DMS153 treated with DMSO at 0.1 percent for 48 hours (cell line): Measurements from ENCODE around the gene PPP1R3E.
"Not testable (repeated sequence)": the region's sequence is repeated elsewhere in the genome, so short reads cannot be mapped to it uniquely, and the experiment has no call there.

Source experiments
- DNase-seq: peaks from one replicate; lab custom pipeline; 2025; ENCODE audit not compliant: unreplicated experiment; lab: John Stamatoyannopoulos, UW

PPP1R3E gene, protein sequence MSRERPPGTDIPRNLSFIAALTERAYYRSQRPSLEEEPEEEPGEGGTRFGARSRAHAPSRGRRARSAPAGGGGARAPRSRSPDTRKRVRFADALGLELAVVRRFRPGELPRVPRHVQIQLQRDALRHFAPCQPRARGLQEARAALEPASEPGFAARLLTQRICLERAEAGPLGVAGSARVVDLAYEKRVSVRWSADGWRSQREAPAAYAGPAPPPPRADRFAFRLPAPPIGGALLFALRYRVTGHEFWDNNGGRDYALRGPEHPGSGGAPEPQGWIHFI

DNA sequence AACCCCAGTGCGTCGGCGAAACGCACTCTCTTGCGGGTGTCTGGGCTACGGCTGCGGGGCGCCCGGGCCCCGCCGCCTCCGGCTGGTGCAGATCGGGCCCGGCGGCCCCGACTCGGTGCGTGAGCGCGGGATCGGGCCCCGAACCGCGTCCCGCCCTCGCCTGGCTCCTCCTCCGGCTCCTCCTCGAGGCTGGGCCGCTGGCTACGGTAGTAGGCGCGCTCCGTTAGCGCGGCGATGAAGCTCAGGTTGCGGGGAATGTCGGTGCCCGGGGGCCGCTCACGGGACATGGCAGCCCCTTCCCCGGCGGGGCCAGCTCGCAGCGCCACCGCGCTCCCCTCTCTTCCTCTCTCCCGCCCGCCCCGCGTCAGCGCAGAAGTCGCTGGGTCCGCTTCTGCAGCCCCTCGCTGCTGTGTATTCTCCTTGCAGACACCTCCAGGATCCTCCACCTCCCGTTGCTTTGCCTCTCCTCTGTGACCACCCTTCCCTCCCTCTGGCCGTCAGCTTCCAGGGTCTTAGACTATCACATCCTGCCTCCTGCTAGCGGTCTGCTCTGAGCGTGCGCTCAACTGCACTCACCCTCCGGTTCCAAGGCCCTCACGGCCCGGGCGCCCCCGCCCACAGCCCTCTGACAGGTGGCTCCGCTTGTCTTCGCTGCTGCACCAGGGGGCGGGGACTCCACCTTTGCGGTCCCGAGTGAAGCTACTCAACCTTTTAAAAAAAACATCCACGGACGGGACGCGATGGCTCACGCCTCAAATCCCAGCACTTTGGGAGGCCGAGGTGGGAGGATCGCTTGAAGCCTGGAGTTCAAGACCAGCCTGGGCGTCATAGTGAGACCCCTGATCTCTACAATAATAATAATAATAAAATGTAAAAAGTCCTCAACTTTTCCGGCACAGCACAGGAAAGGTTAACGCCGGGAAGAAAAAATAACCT lies at the start of gene PPP1R3E:
Gene PPP1R3E, minus strand, starts transcription at position 570 of the 936 bp plus-strand sequence. Its CDS starts 283 bp downstream, at position 287.
- DNase-seq, result peak; percentile 54

DNA sequence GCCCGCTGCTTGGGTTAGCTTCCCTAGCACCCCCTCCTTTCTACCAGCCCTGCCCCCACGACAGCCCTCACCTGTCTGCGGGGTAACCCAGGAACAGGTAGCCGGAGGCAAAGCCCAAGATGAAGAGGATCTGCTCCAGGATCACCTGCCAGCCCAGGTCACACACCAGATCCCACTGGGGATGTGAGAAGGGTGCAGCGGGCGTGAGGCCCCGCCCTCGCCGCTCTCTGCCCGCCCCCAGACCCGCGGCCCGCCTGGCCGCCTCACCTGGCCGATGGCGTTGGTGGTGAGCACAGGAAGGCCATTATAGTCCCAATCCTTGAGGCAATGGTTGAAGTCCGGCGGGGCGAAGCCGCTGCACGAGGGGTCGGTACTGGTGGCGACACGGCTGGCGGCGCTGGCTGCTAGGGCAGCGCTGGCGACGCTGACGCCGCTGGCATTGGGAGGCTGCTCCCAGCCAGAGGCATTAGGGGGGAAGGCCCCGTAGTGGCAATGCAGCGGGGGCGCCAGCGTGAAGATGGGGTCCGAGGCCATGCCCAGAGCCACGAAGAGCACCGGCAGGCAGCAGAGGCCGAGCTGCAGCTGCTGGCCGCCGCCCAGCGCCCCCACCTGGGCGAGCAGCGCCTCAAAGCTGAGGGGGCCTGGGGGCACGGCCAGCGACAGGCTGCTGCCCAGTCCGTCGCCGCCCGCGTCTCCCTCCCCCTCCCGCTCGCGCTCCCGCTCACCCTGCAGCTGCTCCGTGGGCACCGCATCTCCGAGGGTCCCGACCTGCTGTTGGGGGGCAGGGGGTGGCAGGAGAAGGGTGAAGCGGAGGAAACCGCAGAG lies 49.2 kb upstream of the PPP1R3E start:
- no peak for DNase-seq

DNA sequence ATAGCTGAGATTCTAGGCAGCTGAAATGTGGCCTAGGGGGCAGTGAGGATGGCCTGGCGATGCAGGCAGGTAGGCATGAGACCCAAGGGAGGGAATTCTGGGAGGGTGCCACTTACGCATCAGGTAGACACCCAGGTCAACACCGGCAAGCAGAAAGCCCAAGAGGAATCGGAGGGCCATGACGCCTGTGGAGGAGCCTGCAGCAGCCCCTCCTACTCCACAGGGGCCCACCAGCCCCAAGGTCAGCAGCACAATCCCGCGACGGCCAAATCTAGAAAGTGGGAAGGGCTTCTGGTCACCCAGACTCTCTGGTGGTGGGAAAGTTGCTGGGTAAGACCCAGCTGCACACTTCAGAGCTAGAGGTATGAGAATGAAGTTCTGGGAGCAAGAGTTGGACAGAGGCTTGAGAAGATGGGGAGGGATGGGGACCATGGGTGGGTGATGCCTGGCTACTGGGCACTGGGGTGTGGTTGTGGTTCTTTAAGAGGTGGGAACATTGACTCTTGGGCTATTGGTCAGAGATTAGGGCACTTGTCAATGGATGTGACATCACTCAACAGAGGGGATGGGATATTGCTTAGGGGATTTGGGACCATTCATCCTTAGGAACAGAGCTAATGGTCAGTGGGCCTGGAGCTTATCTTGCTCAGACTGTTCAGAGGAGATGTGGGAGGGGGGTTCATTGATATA lies 46.6 kb upstream of the PPP1R3E start:
- no peak for DNase-seq

DNA sequence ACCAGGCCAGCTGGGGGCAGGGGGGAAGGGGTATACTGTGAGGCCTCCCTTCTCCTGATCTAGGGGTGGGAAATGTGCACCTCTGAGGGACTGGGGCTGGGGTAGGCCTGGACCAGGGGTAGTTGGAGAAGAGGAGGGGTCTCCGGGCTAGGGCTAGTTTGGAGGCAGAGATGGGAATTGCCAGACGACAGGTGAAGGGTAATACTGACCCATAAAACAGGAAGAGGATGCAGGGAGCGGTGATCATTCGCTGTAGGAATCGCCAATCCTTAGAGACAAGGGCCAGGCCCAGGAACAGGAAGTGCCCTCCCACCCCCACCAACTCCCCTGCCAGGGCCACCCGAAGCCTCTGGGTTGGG lies 45.6 kb upstream of the PPP1R3E start:
- DNase-seq, result no peak

DNA sequence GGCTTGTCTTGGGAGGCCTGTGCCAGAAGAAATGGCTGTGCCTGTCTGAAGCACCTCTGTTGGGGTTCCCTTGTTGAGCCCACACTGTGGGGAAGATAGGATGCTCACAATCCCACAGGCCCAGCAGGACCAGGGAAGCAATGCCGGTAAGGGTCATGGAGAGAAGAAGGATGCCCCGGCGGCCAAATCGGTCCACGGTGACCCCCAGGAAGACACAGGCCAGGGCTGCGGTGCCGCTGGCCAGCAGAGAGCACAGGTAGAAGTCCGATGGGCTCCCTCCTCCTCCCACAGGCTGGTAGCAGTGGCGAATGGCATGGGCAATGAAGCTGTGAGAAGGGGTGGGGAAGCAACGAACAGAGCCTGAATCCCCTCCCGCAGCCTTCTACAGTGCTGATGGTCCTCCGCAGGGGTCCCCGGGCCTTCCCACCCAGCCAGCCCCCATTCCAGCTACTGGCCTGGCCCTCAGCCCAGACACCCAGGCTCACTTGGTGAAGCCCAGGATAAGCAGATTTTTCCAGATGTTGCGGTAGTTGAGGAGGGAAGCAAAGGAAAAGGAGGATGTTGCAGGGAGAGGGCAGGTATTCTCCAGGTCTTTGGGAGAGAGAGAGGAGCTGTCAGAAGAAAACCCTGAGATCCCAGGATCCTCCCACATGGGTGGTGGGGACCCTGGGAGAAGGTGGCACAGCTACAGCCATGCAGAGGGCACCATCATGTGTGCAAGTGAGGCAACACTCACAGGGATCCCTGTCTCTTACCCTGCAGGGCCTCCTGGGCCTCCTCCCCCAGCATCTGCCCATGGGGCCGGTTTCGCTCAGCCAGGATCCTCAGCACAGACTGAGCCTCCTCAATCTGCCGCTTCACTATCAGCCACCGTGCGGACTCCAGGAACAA lies 45.0 kb upstream of the PPP1R3E start:
- DNase-seq, result no peak

DNA sequence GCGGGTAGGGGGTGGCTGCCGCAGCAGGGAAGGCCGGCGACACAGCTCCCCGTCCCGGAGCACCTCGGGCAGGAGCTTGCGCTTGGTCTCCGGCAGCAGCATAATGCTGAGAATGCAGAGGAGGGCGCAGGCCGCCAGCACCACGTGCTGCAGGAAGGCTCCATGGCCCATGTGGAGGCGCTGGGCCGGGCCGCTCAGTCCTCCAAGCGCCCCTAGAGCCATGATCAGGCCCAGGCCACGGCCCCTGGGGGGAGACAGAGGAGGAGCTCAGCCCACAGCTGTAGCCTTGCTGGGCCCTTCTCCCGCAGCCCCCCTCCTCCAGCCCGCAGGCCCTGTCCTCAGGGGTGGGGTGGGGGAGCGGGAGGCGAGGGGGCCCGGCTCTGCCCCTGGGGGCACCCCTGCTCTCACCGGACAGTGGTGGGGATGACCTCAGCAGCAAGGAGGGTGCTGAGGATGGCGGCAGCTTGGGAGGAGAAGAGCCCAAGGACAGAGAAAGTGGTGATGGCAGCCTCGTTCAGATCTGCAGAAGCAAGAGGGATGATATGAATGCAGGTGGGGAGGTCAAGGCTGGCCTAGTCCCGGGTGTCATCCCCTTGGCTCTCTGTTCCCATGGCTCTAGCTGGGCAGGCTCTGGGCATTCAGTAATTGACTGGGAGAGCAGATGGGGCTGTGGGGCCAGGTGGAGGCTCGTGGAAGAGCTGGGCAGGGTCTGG lies 44.2 kb upstream of the PPP1R3E start:
- no peak for DNase-seq

DNA sequence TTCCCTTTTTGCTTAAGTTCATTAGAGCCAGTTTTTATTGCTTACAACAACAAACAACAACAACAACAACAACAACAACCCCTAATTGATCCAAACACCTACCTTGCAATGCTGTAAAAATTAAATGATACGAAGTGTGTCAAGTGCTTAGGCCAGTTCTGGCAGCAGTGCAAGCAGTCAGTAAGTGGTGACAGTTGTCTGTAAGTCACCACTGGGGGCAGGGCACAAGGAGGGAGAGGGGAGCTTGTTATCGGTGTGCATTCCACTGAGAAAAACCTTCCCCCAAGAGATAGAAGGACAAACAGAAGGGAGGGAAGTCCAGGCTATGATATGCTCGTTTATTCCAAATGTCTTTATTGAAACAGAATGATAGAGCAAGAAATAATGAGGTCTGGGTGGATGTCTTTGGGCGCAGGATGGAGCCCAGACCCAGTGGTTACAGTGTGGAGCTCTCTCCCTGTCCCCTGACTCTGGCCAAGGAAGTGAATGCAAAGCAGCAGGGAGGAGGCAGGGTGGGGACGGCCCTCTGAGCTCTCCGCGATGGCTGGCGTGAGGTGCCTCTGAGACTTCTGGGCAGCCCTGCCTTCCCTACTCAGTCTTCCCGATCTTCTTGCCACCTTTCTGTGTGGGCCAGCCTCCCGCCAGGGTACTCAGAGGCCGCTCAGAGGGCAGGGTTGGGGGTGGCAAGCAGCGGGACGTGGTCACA lies 43.5 kb upstream of the PPP1R3E start:
- no peak for DNase-seq

DNA sequence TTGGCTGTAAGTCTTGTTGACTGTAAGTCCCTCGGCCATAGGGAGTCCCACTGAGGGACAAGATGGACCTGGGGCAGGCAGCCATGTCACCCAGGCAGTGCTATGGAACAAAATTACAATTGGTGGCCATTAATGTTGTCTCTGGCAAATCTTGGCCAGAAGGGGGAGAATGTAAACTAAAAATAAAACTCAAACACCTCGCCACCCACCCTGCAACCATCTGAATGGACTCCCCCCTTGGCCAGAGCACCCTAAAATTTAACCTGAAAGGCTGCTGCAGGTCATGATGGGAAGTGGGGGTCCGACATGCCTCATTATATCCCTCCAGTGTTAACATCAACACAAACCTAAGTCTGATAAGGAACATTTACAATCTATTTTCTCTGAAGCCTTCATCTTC lies 41.8 kb upstream of the PPP1R3E start:
- DNase-seq, result no peak

DNA sequence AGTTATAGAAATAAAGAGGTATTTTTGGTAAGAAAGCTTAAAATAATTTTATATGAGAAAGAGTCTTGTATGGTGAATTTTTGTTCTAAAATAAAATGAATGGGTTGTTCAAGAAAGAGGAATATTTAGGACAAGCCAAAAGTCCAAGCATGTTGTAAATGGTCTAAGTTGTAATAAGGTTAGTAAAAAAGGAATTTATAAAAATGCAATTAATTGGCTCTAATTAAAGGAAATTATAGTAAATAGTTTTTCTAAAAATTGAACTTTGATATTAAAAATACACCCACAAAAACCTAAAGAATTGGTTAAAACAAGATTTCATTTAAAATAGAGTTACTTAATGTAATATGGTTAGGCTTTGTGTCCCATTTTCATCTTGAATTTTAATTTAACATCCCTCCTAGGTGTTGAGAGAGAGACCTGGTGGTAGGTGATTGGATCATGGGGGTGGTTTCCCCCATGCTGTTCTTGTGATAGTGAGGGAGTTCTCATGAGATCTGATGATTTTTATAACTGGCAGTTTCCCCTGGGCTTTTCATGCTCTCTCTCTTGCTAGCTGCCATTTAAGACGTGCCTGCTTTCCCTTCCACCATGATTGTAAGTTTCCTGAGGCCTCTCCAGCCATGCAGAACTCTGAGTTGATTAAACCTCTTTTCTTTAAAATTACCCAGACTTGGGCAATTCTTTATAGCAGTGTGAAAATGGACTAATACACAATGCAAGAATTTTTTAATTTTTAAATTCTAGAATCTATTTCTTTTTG lies 37.0 kb upstream of the PPP1R3E start:
- no peak for DNase-seq

DNA sequence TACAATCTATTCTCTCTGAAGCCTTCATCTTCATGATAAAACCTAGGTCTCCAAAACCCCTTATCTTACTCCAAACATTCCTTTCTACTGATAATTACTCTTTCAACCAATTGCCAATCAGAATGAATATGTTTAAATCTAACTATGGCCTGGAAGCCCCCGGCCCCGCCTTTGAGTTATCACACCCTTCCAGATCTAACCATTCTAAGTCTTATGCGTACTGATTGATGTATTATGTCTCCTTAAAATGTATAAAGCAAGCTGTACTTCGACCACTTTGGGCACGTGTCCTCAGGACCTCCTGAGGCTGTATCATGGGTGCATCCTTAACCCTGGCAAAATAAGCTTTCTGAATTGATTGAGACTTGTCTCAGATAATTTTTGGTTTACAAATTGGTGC lies 33.0 kb upstream of the PPP1R3E start:
- DNase-seq, result no peak

DNA sequence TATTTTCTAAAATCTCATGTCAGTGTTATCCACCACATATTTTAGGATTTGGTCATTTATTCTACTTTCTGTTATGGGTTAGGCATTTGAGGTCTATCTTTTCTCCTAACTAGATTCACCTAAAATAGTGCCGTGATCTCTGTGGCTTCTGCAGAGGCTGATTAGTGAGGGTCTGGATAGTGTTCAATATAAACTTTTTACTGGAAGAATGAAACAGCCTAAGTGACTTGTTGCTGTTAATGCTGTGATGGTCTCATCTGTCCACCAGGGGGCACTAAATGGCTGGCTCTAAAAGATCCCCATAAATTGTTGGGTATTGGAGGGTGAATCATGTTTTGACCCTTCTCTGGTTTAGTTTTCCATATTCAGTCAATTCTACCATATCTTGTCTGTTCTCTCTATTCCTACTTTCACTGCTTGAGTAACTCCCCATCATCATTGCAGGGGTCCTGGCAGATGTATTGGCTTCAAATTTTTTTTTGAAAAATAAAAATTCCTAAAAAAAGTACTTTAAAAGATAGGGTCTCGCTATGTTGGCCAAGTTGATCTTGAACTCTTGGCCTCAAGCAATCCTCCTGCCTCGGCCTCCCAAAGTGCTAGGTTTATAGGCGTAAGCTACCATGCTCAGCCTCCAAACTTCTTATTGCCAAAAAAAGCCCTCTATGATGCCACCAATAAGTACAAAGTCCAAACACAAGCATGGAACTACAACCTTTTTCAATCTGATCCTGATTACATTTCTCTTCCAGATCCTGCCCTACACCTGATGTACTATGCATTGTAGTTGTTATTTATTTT lies 25.5 kb upstream of the PPP1R3E start:
- peak; percentile 57 for DNase-seq

DNA sequence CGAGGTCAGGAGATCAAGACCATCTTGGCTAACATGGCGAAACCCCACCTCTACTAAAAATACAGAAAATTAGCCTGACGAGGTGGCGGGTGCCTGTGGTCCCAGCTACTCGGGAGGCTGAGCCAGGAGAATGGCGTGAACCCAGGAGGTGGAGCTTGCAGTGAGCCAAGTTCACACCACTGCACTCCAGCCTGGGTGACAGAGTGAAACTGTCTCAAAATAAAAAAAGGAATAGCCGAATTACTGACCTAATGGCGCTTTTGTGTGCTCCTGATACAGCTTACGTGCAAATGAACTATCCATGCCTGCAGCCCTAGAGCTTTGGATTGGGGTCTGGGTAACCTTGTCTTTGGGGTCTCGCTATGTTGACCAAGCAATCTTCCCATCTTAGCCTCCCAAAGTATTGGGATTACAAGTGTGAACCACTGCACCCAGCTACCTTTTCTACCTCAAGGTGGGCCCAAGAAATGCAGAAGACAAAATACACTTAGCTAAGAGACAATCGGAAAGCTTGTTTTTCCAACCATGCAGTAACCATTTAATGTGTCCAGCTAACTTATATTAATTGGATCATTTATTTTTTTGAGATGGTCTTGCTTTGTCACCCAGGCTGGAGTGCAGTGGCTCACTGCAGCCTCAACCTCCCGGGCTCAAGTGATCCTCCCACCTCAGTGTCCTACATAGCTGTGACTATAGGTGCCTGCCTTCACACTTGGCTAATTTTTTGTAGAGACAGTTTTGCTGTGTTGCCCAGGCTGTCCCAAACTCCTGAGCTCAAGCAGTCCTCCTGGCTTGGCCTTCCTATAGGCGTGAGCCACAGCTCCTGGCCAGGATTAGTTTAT lies 24.1 kb upstream of the PPP1R3E start:
- DNase-seq, result no peak

DNA sequence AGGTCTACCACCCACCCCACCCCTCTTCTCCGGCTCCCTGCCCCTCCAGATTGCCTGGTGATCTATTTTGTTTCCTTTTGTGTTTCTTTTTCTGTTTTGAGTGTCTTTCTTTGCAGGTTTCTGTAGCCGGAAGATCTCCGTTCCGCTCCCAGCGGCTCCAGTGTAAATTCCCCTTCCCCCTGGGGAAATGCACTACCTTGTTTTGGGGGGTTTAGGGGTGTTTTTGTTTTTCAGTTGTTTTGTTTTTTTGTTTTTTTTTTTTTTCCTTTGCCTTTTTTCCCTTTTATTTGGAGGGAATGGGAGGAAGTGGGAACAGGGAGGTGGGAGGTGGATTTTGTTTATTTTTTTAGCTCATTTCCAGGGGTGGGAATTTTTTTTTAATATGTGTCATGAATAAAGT lies 23.1 kb upstream of the PPP1R3E start:
- DNase-seq, result not testable (repeated sequence)

DNA sequence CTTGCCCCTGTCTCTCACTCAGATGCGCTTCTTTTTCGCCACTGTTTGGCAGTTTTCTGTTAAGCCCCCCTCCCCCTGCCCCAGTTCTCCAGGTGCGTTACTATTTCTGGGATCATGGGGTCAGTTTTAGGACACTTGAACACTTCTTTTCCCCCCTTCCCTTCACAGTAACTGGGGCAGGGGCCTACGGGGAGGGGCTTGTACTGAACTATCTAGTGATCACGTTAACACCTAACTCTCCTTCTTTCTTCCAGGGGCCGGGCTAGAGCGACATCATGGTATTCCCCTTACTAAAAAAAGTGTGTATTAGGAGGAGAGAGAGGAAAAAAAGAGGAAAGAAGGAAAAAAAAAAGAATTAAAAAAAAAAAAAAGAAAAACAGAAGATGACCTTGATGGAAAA lies 22.3 kb upstream of the PPP1R3E start:
- no peak for DNase-seq

DNA sequence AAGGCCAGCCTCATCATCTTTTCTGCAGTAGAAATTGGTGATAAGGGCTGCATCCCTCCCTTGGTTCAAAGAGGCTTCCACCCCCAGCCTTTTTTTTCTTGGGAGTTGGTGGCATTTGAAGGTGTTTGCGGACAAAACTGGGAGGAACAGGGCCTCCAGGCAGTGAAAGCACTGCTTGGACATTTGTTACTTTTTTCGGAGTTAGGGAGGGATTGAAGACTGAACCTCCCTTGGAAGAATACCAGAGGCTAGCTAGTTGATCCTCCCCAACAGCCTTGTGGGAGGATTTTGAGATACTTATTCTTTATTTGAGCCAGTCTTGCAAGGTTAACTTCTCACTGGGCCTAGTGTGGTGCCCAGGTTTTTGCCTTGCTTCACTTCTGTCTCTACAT lies 21.8 kb upstream of the PPP1R3E start:
- no peak for DNase-seq

DNA sequence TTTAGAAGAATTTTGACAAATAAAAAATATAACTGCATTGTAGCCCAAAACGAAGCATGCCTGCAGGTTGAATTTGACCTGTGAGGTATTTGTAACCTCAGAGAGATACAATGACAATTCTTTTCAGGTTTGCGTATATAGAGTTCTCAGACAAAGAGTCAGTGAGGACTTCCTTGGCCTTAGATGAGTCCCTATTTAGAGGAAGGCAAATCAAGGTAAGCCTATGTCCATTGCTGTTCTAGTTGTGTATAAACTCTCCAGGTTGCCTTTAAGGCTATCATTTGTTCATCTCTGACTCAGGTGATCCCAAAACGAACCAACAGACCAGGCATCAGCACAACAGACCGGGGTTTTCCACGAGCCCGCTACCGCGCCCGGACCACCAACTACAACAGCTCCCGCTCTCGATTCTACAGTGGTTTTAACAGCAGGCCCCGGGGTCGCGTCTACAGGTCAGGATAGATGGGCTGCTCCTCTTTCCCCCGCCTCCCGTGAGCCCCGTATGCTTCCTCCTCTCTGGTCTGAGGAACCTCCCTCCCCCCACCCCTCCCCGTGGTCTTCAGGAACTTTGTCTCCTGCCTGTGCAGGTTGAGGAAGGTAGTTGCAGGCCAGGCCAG lies 21.3 kb upstream of the PPP1R3E start:
- DNase-seq, result no peak
